ENCODE data around the gene PLXND1. TPM values are rescaled to one million over a fixed set of nuclear protein-coding genes. Genes with fewer than 3 reads are reported as not detected.

PLXND1 gene
- total RNA-seq, 1 donor from 2014 or later: 27.3 TPM

- no peak for DNase-seq (ENCODE audit: low read depth)
- no peak overlapping the region for H3K4me3 ChIP-seq (ENCODE audit: low read depth, low read length)
- no peak for TF ChIP-seq CTCF (conservative IDR thresholded peaks at IDR 0.05; ENCODE audit: low read depth, low read length)
Observed at GRCh38 chr3:129617381-129618185, 11.1 kb upstream of the PLXND1 start.

GRCh38 chr3:129616713-129617112 lies 10.2 kb upstream of the PLXND1 start:
- TF ChIP-seq CTCF (conservative IDR thresholded peaks at IDR 0.05; ENCODE audit: low read depth, low read length): no peak
- DNase-seq (ENCODE audit: low read depth): no peak
- no peak overlapping the region for H3K4me3 ChIP-seq (ENCODE audit: low read depth, low read length)

- no peak for TF ChIP-seq CTCF (conservative IDR thresholded peaks at IDR 0.05; ENCODE audit: low read depth, low read length)
- DNase-seq (ENCODE audit: low read depth): no peak
- no peak overlapping the region for H3K4me3 ChIP-seq (ENCODE audit: low read depth, low read length)
Observed at GRCh38 chr3:129616291-129616690, 9.8 kb upstream of the PLXND1 start.

GRCh38 chr3:129615751-129616281 lies 9.3 kb upstream of the PLXND1 start:
- no peak for DNase-seq (ENCODE audit: low read depth)
- H3K4me3 ChIP-seq (ENCODE audit: low read depth, low read length): no peak overlapping the region
- no peak for TF ChIP-seq CTCF (conservative IDR thresholded peaks at IDR 0.05; ENCODE audit: low read depth, low read length)

DNA sequence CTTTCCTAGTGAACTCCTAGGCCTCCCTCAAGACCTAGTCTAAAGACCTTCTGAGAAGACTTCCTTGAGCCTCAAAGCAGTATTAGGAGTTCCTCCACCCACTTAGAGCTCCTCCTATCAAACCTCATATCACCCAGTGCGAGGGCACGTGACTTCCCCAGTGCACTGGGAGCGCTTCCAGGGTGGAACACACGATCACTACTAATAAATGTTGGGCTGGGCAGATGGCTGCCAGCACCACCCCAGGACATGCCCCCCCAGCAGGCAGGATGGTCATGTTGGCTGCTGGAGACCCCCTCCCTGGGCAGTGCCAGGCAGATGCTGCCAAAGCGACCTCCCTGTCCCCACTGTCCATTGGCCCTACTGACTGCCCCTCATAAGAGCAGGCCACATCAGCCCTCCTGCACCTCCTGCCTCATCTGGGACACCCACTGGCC lies 8.5 kb upstream of the PLXND1 start:
- no peak for DNase-seq (ENCODE audit: low read depth)
- H3K4me3 ChIP-seq (ENCODE audit: low read depth, low read length): no peak overlapping the region
- TF ChIP-seq CTCF (conservative IDR thresholded peaks at IDR 0.05; ENCODE audit: low read depth, low read length): no peak

DNA sequence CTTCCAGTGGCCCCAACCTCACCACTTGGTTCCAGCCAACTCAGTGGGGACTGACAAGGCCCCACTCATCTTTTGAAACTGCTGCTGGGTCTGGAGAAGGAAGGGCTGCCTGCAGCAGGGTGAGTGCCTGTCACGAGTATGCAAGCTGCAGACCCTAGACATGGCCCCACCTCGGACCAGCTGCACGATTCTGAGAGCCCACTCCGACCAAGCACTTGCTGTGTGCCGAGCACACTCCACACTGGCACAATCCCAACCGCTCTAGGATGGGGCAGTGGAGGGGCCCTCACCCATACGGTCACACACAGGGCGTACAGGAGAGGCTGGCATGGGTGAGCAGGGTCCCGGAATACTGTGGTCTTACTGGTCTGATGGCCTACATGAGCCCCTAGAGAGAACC lies 8.0 kb upstream of the PLXND1 start:
- TF ChIP-seq CTCF (conservative IDR thresholded peaks at IDR 0.05; ENCODE audit: low read depth, low read length): no peak
- H3K4me3 ChIP-seq (ENCODE audit: low read depth, low read length): no peak overlapping the region
- no peak for DNase-seq (ENCODE audit: low read depth)

DNA sequence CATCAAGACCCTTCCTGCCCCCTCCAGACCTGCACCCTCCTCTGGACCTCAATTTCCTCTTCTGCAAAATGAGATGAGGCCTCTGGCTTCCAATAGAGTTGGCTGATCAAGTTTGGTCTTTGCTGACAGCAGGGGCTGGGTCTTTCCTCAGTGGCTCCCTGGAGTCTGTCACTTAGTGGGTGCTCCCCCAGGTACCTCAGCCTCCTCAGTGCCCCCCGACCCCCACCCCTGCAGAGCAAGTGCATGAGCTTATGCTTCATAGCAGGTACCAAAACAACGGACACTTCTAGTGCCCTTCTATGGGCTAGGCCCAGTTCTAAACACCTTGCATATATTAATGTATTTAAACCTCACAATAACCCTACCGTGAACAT lies 6.9 kb upstream of the PLXND1 start:
- TF ChIP-seq CTCF (conservative IDR thresholded peaks at IDR 0.05; ENCODE audit: low read depth, low read length): no peak
- DNase-seq (ENCODE audit: low read depth): no peak
- H3K4me3 ChIP-seq (ENCODE audit: low read depth, low read length): no peak overlapping the region
